ENCODE results near the gene PHKG1.

- TF ChIP-seq JUN (IDR thresholded peaks at IDR 0.05; ENCODE audit: low read depth, low read length) = no peak
- TF ChIP-seq TCF12 (IDR thresholded peaks at IDR 0.05; ENCODE audit: low read depth, low read length) = no peak
- no peak for TF ChIP-seq ASH2L (IDR thresholded peaks at IDR 0.05; ENCODE audit: low read length)
- no peak for TF ChIP-seq EP300 (IDR thresholded peaks at IDR 0.05; ENCODE audit: borderline replicate concordance in 1 of 2, low read depth in 2 of 2, low read length in 2 of 2)
- no peak for TF ChIP-seq TEAD4 (IDR thresholded peaks at IDR 0.05; ENCODE audit: low read depth, low read length)
- no peak for TF ChIP-seq RBBP5 (IDR thresholded peaks at IDR 0.05; ENCODE audit: borderline replicate concordance, low read depth, low read length)
- TF ChIP-seq EZH2 (IDR thresholded peaks at IDR 0.05; ENCODE audit: low read depth, low read length, severe bottlenecking) = no peak
- no peak for TF ChIP-seq POLR2A (IDR thresholded peaks at IDR 0.05; ENCODE audit: control extremely low read depth in 1 of 2, low read depth in 2 of 2, low read length in 2 of 2)
- TF ChIP-seq RAD21 (IDR thresholded peaks at IDR 0.05 in 1 of 2, conservative IDR thresholded peaks at IDR 0.05 in 1 of 2; ENCODE audit: low read depth in 2 of 2, low read length in 2 of 2) = no peak
- no peak for TF ChIP-seq HDAC6 (IDR thresholded peaks at IDR 0.05; ENCODE audit: low read depth, low read length)
- TF ChIP-seq CTCF (IDR thresholded peaks at IDR 0.05; ENCODE audit: control extremely low read depth in 1 of 3, insufficient read depth in 1 of 3, low read depth in 1 of 3, low read length in 3 of 3) = no peak
- TF ChIP-seq RFX5 (IDR thresholded peaks at IDR 0.05; ENCODE audit: borderline replicate concordance, low read depth, low read length) = no peak
- no peak for TF ChIP-seq KDM1A (IDR thresholded peaks at IDR 0.05; ENCODE audit: borderline replicate concordance, low read length)
Measured at GRCh38 chr7:56097700-56098099, 4.9 kb upstream of the PHKG1 start.

Data from H1 (cell line).